ENCODE data around the gene CAMK1D. TPM values are rescaled to one million over a fixed set of nuclear protein-coding genes. Genes with fewer than 3 reads are reported as not detected.

CAMK1D gene
- total RNA-seq, 1 donor from 2014 or later = 12.8 TPM

DNA sequence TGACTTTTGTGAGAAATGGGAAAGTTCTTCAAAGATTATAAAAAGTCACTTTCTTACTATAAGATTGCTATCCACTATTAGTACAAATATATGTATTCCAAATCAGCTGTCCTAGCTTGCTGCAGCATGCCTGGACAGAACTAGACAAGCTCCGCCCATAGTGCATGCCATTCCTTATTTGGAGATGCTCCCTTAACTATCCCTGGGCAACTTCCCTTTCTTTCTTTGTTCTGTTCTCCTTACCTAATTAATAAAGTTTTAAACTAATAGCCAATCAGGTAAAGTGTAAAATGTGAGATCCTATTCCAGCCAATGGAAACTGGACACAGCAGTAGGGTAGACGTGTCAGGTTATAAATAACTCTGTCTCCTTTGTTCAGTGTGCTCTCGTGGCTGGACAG lies 281.9 kb downstream of the CAMK1D start:
- TF ChIP-seq, protein P1, sequence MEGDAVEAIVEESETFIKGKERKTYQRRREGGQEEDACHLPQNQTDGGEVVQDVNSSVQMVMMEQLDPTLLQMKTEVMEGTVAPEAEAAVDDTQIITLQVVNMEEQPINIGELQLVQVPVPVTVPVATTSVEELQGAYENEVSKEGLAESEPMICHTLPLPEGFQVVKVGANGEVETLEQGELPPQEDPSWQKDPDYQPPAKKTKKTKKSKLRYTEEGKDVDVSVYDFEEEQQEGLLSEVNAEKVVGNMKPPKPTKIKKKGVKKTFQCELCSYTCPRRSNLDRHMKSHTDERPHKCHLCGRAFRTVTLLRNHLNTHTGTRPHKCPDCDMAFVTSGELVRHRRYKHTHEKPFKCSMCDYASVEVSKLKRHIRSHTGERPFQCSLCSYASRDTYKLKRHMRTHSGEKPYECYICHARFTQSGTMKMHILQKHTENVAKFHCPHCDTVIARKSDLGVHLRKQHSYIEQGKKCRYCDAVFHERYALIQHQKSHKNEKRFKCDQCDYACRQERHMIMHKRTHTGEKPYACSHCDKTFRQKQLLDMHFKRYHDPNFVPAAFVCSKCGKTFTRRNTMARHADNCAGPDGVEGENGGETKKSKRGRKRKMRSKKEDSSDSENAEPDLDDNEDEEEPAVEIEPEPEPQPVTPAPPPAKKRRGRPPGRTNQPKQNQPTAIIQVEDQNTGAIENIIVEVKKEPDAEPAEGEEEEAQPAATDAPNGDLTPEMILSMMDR (IDR thresholded peaks at IDR 0.05) = no peak
- TF ChIP-seq POLR2AphosphoS5 (IDR thresholded peaks at IDR 0.05; ENCODE audit: insufficient read depth in 1 of 2, low read depth in 1 of 2) (no peak), POLR2A (IDR thresholded peaks at IDR 0.05) (no peak)
- Histone ChIP-seq H3K27ac (no peak overlapping the region), H3K36me3 (no peaks in the 10 kb centered on the region), H3K9me3 (no peaks in the 10 kb centered on the region), H3K27me3 (no peaks in the 10 kb centered on the region), H3K4me3 (no peak overlapping the region), H3K4me1 (peaks cover 18% of the 10 kb centered on the region)
- intact Hi-C loops (cut with DNase I) = no loop called here
- no peak for DNase-seq (ENCODE audit: extremely low spot score in 2 of 2)

GRCh38 chr10:12631787-12632562 lies 282.6 kb downstream of the CAMK1D start:
- peaks cover 18% of the 10 kb centered on the region for H3K4me1 ChIP-seq
- no peaks in the 10 kb centered on the region for H3K27me3 ChIP-seq
- no peaks in the 10 kb centered on the region for H3K36me3 ChIP-seq
- no peaks in the 10 kb centered on the region for H3K9me3 ChIP-seq
- H3K4me3 ChIP-seq = no peak overlapping the region
- intact Hi-C loops (cut with DNase I) = no loop called here
- TF ChIP-seq POLR2A (IDR thresholded peaks at IDR 0.05) = no peak
- no peak for TF ChIP-seq POLR2AphosphoS5 (IDR thresholded peaks at IDR 0.05; ENCODE audit: insufficient read depth in 1 of 2, low read depth in 1 of 2)
- TF ChIP-seq, protein P1 (IDR thresholded peaks at IDR 0.05) = no peak
- no peak overlapping the region for H3K27ac ChIP-seq
- no peak for DNase-seq (ENCODE audit: extremely low spot score in 2 of 2)

DNA sequence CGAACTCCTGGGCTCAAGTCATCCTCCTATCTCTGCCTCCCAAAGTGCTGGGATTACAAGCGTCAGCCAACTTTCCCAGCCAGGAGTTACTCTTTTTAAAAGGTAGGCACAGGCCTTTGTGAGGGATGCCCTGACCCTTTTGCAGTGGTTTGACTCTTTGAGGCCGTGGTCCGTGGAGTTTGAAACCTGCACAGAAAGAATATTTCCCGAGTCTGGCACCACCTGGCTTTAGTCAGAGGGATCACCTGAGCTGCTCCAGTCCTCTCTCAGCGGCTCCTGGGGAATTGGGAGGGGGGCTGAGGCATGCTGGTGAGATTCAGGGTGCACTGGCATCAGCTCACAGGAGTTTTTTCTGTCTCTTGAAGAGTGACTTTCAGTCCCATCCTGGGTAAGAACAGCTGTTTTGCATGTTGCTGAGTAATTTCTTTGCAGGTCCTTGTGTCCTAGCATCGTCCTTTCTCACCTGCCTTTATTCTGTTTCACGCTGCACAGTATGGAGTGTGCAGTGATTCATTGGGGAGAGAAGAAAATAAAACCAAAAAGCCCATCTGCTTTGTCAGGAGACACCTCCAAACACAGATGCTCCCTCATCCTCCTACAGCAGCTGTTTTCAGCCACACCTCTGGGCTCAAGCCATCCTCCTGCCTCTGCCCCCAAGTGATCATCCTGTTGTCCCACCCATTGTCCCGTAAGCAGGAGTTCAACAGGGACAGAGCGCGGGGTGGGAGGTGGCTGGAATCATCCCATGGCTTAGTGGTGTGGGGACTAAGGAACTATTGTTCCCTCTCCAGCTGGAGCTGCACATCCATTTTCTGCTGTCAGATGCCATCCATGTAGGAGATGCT lies 284.7 kb downstream of the CAMK1D start:
- no peak for TF ChIP-seq POLR2A (IDR thresholded peaks at IDR 0.05)
- TF ChIP-seq, protein P1 (IDR thresholded peaks at IDR 0.05) = no peak
- no peak for TF ChIP-seq POLR2AphosphoS5 (IDR thresholded peaks at IDR 0.05; ENCODE audit: insufficient read depth in 1 of 2, low read depth in 1 of 2)
- Histone ChIP-seq H3K4me3 (no peak overlapping the region), H3K4me1 (peaks cover 22% of the 10 kb centered on the region), H3K27me3 (no peaks in the 10 kb centered on the region), H3K36me3 (no peaks in the 10 kb centered on the region), H3K9me3 (no peaks in the 10 kb centered on the region), H3K27ac (no peak overlapping the region)
- DNase-seq (ENCODE audit: extremely low spot score in 2 of 2) = no peak
- intact Hi-C loops (cut with DNase I) = no loop called here

- no peaks in the 10 kb centered on the region for H3K36me3 ChIP-seq
- H3K27ac ChIP-seq = no peak overlapping the region
- peaks cover 16% of the 10 kb centered on the region for H3K4me1 ChIP-seq
- H3K4me3 ChIP-seq = no peak overlapping the region
- no peaks in the 10 kb centered on the region for H3K27me3 ChIP-seq
- H3K9me3 ChIP-seq = no peaks in the 10 kb centered on the region
- DNase-seq (ENCODE audit: extremely low spot score in 2 of 2) = no peak
- TF ChIP-seq POLR2A (IDR thresholded peaks at IDR 0.05) (no peak), POLR2AphosphoS5 (IDR thresholded peaks at IDR 0.05; ENCODE audit: insufficient read depth in 1 of 2, low read depth in 1 of 2) (no peak)
- TF ChIP-seq, protein P1 (IDR thresholded peaks at IDR 0.05) = no peak
- intact Hi-C loops (cut with DNase I) = no loop called here
Measured at GRCh38 chr10:12634621-12634931, 285.2 kb downstream of the CAMK1D start.

- Histone ChIP-seq H3K9me3 (no peaks in the 10 kb centered on the region), H3K4me3 (no peak overlapping the region), H3K4me1 (peaks cover 14% of the 10 kb centered on the region), H3K36me3 (no peaks in the 10 kb centered on the region), H3K27ac (no peak overlapping the region), H3K27me3 (no peaks in the 10 kb centered on the region)
- intact Hi-C loops (cut with DNase I) = no loop called here
- DNase-seq (ENCODE audit: extremely low spot score in 2 of 2) = no peak
- TF ChIP-seq POLR2A (IDR thresholded peaks at IDR 0.05) (no peak), POLR2AphosphoS5 (IDR thresholded peaks at IDR 0.05; ENCODE audit: insufficient read depth in 1 of 2, low read depth in 1 of 2) (no peak)
- TF ChIP-seq, protein P1 (IDR thresholded peaks at IDR 0.05) = no peak
Measured at GRCh38 chr10:12635127-12635541, 285.8 kb downstream of the CAMK1D start.
